ENCODE data around the gene CCL17. TPM values are rescaled to one million over a fixed set of nuclear protein-coding genes. Genes with fewer than 3 reads are reported as not detected.

CCL17 gene
- total RNA-seq, 1 donor from 2014 or later = not detected

DNA sequence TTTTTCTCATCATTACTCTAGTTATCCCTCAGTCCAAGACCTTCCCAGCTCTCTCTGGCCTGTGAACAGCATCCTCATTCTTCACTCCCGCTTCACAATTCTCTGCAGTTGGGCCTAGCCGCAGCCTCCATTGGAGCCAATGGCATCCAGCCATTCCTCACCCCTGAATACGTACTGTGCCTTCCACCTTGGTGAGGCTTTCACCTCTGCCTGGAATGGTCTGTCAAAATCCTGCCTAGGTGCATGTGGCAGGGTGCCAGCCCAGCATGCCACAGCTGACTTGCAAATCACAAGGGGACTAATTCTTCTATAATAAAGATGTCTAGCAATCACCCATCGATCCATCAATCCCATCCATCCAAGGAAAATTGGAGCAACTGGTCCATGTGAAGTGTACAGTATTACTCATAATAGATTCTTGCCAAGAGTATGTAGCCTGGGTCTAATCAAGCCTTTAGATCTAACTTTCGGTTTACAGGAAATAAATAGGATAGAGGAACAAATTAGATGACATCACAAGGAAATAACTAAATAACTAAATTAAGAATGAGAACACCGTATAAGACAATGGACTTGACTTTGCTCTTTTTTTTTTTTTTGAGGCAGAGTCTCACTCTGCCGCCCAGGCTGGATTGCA is 37.3 kb upstream of the CCL17 start:
- Mint-ChIP-seq H3K27ac (ENCODE audit: unreplicated experiment) (no peak overlapping the region), H3K9me3 (ENCODE audit: low read depth) (no peaks in the 10 kb centered on the region), H3K27me3 (ENCODE audit: low read depth) (peaks cover 34% of the 10 kb centered on the region), H3K36me3 (ENCODE audit: low read depth) (peaks cover 2% of the 10 kb centered on the region), H3K4me1 (ENCODE audit: low read depth) (peaks cover 3% of the 10 kb centered on the region), H3K4me3 (ENCODE audit: unreplicated experiment) (no peak overlapping the region)
- DNase-seq (ENCODE audit: low spot score) = peak; percentile 33
- no peak for TF ChIP-seq CTCF (IDR thresholded peaks at IDR 0.05)

DNA sequence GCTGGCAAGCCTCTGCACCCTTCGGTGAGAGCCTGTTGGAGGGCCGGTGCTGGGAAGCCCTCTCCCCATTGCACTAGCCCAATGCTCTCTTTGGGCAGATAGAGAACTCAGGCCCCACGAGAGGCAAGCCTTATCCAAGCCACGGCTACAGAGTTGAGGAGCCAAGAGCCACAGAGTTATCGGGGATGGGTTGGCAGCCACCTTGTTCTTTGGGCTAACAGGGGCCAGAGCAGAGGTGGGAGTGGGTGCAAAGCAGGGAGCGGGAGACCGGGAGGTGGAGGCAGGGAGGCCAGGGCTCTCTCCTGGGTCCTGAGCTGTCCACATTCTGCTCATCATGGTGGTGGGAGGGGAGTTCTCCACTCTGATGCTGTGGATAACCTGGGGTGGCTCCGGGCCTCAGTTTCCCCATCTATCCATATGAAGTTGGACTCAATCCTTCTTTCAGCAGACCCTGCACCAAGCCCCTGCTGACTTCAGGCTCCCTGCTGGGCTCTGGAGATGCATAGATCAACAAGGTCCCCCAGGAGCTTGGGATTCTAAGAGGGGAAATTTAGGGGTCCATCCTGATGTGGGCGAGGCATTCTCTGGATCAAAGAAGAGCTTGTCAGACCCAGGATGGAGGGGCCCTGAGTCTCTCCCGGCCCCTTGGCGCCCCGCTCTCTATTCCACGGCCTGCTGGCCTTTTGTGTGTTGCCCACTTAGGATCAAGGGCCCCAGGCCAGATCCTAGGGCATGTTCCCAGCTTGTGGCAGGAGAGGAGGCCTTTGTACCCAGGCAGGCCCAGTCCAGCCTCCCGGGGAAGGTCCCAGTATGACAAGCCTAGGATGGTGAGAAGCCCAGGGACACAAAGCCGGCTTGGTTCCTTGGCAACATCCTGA is 32.8 kb upstream of the CCL17 start:
- TF ChIP-seq CTCF (IDR thresholded peaks at IDR 0.05) = no peak
- Mint-ChIP-seq H3K4me3 (ENCODE audit: unreplicated experiment) (peak overlapping the region; percentile 80), H3K27me3 (ENCODE audit: low read depth) (peaks cover 12% of the 10 kb centered on the region), H3K36me3 (ENCODE audit: low read depth) (peaks cover 4% of the 10 kb centered on the region), H3K4me1 (ENCODE audit: low read depth) (peaks cover 39% of the 10 kb centered on the region), H3K9me3 (ENCODE audit: low read depth) (no peaks in the 10 kb centered on the region), H3K27ac (ENCODE audit: unreplicated experiment) (peak overlapping the region; percentile 70)
- DNase-seq (ENCODE audit: low spot score) = peak; percentile 57

- DNase-seq (ENCODE audit: low spot score) = peak; percentile 92
- TF ChIP-seq CTCF (IDR thresholded peaks at IDR 0.05) = peak; percentile 67
- peaks cover 44% of the 10 kb centered on the region for H3K4me1 Mint-ChIP-seq (ENCODE audit: low read depth)
- no peaks in the 10 kb centered on the region for H3K9me3 Mint-ChIP-seq (ENCODE audit: low read depth)
- peak within 1 kb of the TSS; percentile 80 for H3K4me3 Mint-ChIP-seq (ENCODE audit: unreplicated experiment)
- peaks cover 2% of the 10 kb centered on the region for H3K36me3 Mint-ChIP-seq (ENCODE audit: low read depth)
- peaks cover 6% of the 10 kb centered on the region for H3K27me3 Mint-ChIP-seq (ENCODE audit: low read depth)
- peak within 1 kb of the TSS; percentile 70 for H3K27ac Mint-ChIP-seq (ENCODE audit: unreplicated experiment)
These were observed 32.0 kb upstream of the CCL17 start, which contains the start of gene CX3CL1 for GRCh38 chr16:57372372-57373116. TSS of gene CX3CL1 (plus strand) at chr16:57372490. CDS start at chr16:57372569, 79 bp downstream.

- Mint-ChIP-seq H3K27ac (ENCODE audit: unreplicated experiment) (peak overlapping the region; percentile 54), H3K4me3 (ENCODE audit: unreplicated experiment) (peak overlapping the region; percentile 80), H3K9me3 (ENCODE audit: low read depth) (no peaks in the 10 kb centered on the region), H3K4me1 (ENCODE audit: low read depth) (peaks cover 51% of the 10 kb centered on the region), H3K36me3 (ENCODE audit: low read depth) (peaks cover 2% of the 10 kb centered on the region), H3K27me3 (ENCODE audit: low read depth) (peaks cover 4% of the 10 kb centered on the region)
- TF ChIP-seq CTCF (IDR thresholded peaks at IDR 0.05) = no peak
- peak; percentile 62 for DNase-seq (ENCODE audit: low spot score)
These were observed 31.2 kb upstream of the CCL17 start for GRCh38 chr16:57373117-57373947.
